GM12801 (cell line): Measurements from ENCODE around the gene LTF.

Experiments
- TF ChIP-seq, protein P1 (sequence below): IDR thresholded peaks from one replicate; pipeline ENCODE4 v1.5.1; 2011; ENCODE audit warnings: control low read depth; ENCODE audit not compliant: insufficient read length; ENCODE audit errors: extremely low read depth

Gene LTF

GRCh38 chr3:46463120-46463867 is 1.4 kb downstream of the LTF start:
- TF ChIP-seq, protein P1, sequence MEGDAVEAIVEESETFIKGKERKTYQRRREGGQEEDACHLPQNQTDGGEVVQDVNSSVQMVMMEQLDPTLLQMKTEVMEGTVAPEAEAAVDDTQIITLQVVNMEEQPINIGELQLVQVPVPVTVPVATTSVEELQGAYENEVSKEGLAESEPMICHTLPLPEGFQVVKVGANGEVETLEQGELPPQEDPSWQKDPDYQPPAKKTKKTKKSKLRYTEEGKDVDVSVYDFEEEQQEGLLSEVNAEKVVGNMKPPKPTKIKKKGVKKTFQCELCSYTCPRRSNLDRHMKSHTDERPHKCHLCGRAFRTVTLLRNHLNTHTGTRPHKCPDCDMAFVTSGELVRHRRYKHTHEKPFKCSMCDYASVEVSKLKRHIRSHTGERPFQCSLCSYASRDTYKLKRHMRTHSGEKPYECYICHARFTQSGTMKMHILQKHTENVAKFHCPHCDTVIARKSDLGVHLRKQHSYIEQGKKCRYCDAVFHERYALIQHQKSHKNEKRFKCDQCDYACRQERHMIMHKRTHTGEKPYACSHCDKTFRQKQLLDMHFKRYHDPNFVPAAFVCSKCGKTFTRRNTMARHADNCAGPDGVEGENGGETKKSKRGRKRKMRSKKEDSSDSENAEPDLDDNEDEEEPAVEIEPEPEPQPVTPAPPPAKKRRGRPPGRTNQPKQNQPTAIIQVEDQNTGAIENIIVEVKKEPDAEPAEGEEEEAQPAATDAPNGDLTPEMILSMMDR = no peak

- TF ChIP-seq, protein P1 = no peak
These were observed 2.2 kb downstream of the LTF start for GRCh38 chr3:46462511-46462910.

DNA sequence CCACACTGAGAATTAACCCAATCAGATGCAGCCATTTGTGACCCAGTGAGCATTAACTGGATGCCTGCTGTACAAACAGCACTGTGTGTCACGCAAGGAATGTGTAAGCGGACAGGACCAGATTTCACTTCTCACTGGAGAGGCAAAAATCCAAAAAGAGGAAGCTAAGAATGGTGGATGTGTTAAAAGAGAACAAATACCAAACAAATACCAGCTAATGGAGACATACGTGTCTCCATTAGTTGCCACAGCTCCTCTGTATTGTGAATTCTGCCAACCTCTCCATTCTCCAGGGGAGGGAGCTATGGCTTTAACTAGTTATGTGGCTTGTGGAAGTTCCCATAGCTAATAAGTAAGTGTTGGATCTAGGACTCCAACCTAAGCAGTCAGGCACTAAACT is 2.6 kb downstream of the LTF start:
- TF ChIP-seq, protein P1 = no peak

- TF ChIP-seq, protein P1 = no peak
These were observed 4.7 kb downstream of the LTF start for GRCh38 chr3:46460051-46460450.

GRCh38 chr3:46456118-46456517 is 8.6 kb downstream of the LTF start:
- TF ChIP-seq, protein P1 = no peak

GRCh38 chr3:46455231-46456115 is 9.2 kb downstream of the LTF start:
- TF ChIP-seq, protein P1 = no peak

DNA sequence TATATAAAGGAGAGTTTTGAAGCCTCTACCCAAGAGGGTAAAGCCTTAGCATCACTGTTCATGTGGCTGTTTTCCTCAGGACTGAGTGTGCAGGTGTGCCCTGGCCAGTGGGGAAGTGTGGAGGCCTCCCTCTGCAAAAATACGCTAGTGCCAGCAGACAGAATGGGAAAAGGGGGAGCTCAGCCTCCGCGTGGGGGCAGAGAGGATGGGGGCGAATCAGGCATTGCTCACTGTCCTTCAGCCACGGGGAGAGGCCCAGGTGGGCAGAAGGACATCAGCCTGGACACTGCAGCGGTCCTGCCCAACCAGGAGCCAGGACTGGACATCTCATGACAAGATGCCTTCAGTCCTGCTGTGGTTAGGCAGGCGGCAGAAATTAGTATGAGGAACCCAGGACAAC is 10.1 kb downstream of the LTF start:
- TF ChIP-seq, protein P1 = no peak
